GM21423 (cell line): ENCODE measurements around the gene PDE6D.

Experiments used
- ATAC-seq: cut with Tn5 transposase; IDR thresholded peaks from one replicate; pipeline ENCODE4 v1.9.1; 2021; ENCODE audit warnings: mild to moderate bottlenecking, moderate library complexity; ENCODE audit not compliant: unreplicated experiment

Gene PDE6D

GRCh38 chr2:231685349-231686191 is 95.5 kb downstream of the PDE6D start:
- ATAC-seq = no peak

- no peak for ATAC-seq
Measured at GRCh38 chr2:231684314-231685223, 96.5 kb downstream of the PDE6D start.

- ATAC-seq = no peak
Measured at GRCh38 chr2:231683292-231684235, 97.5 kb downstream of the PDE6D start.

GRCh38 chr2:231682603-231683291 is 98.3 kb downstream of the PDE6D start:
- ATAC-seq = no peak
